Kidney glomerular epithelial cell (primary cell): ENCODE measurements around the gene NRXN3.

ENCODE experiments used
- DNase-seq: peaks from one replicate; lab custom pipeline; 2025; lab: John Stamatoyannopoulos, UW

NRXN3 gene

GRCh38 chr14:79630288-79630960 is 1460.3 kb downstream of the NRXN3 start:
- no peak for DNase-seq

- no peak for DNase-seq
These were observed 1461.1 kb downstream of the NRXN3 start for GRCh38 chr14:79631276-79631675.

- peak; percentile 46 for DNase-seq
These were observed 1468.6 kb downstream of the NRXN3 start for GRCh38 chr14:79638672-79639266.

- no peak for DNase-seq
These were observed 1469.4 kb downstream of the NRXN3 start for GRCh38 chr14:79639613-79640012.

GRCh38 chr14:79641371-79641770 is 1471.2 kb downstream of the NRXN3 start:
- no peak for DNase-seq

- DNase-seq = no peak
These were observed 1473.0 kb downstream of the NRXN3 start for GRCh38 chr14:79643132-79643531.

- DNase-seq = no peak
These were observed 1475.7 kb downstream of the NRXN3 start for GRCh38 chr14:79645753-79646362.

- no peak for DNase-seq
These were observed 1479.7 kb downstream of the NRXN3 start for GRCh38 chr14:79649856-79650255.

GRCh38 chr14:79652513-79653307 is 1482.5 kb downstream of the NRXN3 start:
- no peak for DNase-seq

GRCh38 chr14:79656056-79656455 is 1485.9 kb downstream of the NRXN3 start:
- DNase-seq = no peak

GRCh38 chr14:79656496-79656895 is 1486.3 kb downstream of the NRXN3 start:
- DNase-seq = no peak

- no peak for DNase-seq
These were observed 1488.0 kb downstream of the NRXN3 start for GRCh38 chr14:79658221-79658620.

GRCh38 chr14:79658769-79659168 is 1488.6 kb downstream of the NRXN3 start:
- DNase-seq = no peak

GRCh38 chr14:79660053-79660939 is 1490.1 kb downstream of the NRXN3 start:
- DNase-seq = peak; percentile 13

GRCh38 chr14:79661752-79662151 is 1491.6 kb downstream of the NRXN3 start:
- DNase-seq = peak; percentile 25

GRCh38 chr14:79663453-79663852 is 1493.3 kb downstream of the NRXN3 start:
- DNase-seq = no peak

GRCh38 chr14:79665556-79665955 is 1495.4 kb downstream of the NRXN3 start:
- no peak for DNase-seq

GRCh38 chr14:79668951-79669350 is 1498.8 kb downstream of the NRXN3 start:
- peak; percentile 27 for DNase-seq

- DNase-seq = no peak
These were observed 1500.6 kb downstream of the NRXN3 start for GRCh38 chr14:79670811-79671210.

- DNase-seq = no peak
These were observed 1509.9 kb downstream of the NRXN3 start for GRCh38 chr14:79680087-79680486.

- no peak for DNase-seq
These were observed 1516.0 kb downstream of the NRXN3 start for GRCh38 chr14:79686196-79686595.

GRCh38 chr14:79690960-79691359 is 1520.8 kb downstream of the NRXN3 start:
- no peak for DNase-seq
